CD4-positive, alpha-beta T cell treated with Interleukin-2 at 100 ng/mL for 4 hours (primary cell): ENCODE measurements around the gene HMGN4.
A peak's percentile ranks its signal among the peaks of the same experiment; 100 is the strongest.
"Not testable (repeated sequence)": the region's sequence is repeated elsewhere in the genome, so short reads cannot be mapped to it uniquely, and the experiment has no call there.

Experiments
- DNase-seq: peaks from one replicate; pipeline ENCODE4 v3.0.0-alpha.2; 2020; ENCODE audit warnings: low spot score

The HMGN4 gene

GRCh38 chr6:26522486-26523228 is 15.5 kb upstream of the HMGN4 start:
- peak; percentile 59 for DNase-seq

DNA sequence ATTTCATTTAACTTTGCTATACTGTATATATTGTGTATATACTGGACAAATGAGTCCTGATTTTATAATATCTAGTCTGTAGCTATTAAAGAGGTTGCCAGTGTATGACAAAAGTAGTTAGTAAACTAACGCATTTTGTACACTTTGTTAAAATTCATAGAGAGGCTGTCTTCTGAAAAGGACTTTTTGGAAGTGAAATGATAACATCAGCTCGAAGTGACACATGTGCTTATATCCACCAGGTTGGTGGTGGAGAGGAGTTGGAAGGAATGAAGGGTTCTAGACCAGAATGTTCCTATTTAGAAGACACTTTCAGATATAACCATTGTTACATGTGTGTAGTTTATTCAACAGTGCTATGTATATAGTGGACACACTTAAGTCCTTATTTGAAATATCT is 13.9 kb upstream of the HMGN4 start:
- not testable (repeated sequence) for DNase-seq

DNA sequence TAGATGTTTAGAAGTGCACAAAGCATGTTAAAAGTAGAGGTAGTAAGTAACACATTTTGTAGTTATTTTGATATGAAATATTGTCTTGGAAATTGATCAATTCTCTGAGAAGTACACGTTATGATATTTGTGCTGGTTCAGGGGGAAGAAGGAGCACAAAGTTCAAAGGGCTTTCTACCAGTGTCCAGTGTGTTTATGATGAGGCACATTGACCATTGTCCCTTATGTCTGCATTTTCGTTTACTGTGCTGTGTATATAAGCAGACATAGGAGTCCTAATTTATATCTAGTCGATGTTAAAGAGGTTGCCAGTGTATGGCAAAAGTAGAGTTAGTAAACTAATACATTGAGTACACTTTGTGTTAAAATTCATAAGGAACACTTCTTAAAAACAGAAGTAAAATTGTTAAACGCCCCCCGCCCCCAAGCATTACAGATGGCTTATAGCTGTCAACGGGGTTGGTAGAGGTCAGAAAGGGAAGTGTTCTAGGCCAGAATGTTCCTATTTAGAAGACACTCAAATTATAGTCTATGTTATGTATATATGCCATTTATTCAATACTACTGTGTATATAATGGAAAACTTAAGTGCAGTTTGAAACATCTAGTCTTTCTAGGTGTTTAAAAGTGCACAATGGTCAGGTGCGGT is 13.3 kb upstream of the HMGN4 start:
- no peak for DNase-seq

DNA sequence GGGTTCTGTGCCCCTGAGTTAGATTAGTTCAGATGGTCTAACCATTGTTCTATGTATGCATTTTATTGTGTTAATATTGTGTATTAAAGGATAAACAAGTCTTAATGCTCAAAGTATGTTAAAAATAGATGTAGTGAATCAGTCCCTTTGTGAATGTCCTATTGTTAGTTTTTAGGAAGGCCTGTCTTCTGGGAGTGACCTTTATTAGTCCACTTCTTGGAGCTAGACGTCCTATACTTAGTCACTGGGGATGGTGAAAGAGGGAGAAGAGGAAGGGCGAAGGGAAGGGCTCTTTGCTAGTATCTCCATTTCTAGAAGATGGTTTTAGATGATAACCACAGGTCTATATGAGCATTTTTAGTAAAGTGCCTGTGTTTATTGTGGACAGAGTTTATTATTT is 12.3 kb upstream of the HMGN4 start:
- DNase-seq, result no peak

DNA sequence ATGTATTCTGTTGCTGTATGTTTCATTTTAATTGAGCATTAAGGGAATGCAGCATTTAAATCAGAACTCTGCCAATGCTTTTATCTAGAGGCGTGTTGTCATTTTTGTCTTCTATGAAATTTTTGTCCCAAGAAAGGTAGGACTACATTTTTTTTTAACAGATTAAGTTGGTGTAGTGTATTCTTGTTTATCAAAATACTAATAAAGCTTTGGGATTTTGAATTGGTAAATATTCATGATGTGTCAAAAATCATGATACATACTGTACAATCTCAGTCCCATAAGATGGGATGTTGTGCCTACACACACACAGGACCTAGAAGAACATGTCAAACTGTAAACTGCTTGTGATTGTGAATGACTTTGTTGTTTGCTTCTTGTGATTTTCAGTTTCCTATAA is 11.2 kb upstream of the HMGN4 start:
- DNase-seq, result no peak

GRCh38 chr6:26530203-26530602 is 8.0 kb upstream of the HMGN4 start:
- no peak for DNase-seq

DNA sequence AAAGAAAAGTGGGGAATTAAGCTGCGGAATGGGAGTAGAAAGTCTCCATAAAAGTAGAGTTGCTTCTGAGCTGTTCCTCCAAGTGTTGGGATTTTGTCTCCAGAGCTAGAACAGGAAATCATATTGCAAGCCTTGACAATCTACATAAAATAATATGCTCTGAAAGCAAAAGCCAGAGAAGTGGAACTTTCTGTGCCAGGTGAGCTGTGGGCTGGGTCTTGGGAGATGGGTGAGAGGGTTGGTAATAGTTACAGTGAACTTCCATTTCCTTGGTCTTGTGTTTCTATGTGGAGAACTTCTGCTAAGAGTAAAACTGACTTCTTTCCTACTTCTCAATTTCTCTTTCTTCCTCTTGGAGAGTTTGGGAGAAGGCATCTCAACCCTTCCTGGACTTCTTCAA is 6.3 kb upstream of the HMGN4 start:
- no peak for DNase-seq

GRCh38 chr6:26532699-26533531 is 5.3 kb upstream of the HMGN4 start:
- peak; percentile 95 for DNase-seq

DNA sequence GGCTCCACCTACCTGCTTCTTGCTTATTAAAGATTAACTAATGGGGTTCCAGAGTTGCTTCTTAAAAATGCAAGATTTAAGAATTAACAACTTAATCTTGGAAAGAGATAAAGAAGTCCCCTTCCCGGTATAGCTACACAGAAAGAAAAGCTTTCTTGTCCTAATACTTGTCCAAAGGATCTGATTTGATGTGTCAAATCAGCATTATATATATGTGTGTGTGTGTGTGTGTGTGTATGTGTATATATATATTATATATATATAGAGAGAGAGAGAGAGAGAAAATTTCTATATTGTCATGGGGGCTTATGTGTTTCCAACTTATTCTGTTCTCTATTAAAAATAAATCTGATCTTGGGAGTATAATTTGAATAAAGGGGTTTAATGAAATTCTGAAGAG is 4.6 kb upstream of the HMGN4 start:
- no peak for DNase-seq

DNA sequence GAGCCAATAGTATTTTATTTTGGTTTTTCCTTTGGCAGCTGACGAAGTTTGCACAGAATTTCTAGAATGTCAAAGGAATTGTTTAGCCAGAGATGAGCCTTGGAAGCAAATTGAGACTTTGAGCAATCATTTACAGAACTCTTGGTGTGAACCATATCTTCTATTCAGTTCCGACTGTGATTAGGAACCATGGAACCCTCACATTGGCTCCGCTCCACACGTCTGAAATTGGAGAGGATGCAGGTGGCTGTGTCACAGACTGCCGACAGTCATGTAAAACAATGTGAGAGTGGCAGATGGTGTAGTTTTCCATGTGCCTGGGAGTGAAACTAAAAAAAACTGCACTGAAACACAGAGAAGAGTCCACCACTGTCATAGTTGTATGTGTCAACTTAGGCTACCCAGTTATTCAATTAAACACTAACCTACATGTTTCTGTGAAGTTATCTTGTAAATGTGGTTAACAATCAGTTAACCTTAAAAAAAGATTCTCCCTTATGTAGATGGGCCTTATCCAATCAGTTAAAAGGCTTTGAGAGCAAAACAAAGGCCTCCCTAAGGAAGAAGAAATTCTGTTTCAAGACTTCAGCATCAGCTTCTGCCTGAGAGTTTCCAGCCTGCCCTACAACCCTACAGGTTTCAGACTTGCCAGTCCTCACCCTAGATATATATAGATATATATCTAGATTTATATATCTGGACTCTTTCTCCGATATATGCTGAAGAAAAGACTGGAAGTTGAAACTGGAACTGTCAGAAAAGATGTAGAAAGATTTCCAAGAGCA is 3.3 kb upstream of the HMGN4 start:
- no peak for DNase-seq

GRCh38 chr6:26536571-26537159 is 1.5 kb upstream of the HMGN4 start:
- peak; percentile 27 for DNase-seq

- peak; percentile 93 for DNase-seq
Measured at GRCh38 chr6:26537160-26537845, 863 bp upstream of the HMGN4 start.

DNA sequence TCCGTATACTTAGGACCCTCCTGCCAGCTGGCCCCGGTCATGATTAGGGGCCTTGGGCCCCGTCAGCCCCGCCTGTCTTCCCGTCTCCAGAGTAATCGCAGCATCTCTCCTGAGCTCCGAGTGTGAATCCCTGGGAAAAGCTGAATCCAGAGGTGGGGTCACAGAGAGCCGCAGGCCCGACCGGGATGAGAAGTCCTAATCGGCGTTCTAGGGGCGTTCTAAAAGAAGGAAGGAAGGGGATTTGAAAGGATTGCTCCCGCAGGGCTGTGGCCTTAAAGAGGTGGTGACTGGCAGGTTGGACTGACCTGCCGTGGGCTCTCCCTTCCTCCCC is 371 bp downstream of the HMGN4 start:
- DNase-seq, result no peak

- DNase-seq, result no peak
Measured at GRCh38 chr6:26539071-26539615, 977 bp downstream of the HMGN4 start.

GRCh38 chr6:26541579-26541978 is 3.4 kb downstream of the HMGN4 start:
- no peak for DNase-seq

DNA sequence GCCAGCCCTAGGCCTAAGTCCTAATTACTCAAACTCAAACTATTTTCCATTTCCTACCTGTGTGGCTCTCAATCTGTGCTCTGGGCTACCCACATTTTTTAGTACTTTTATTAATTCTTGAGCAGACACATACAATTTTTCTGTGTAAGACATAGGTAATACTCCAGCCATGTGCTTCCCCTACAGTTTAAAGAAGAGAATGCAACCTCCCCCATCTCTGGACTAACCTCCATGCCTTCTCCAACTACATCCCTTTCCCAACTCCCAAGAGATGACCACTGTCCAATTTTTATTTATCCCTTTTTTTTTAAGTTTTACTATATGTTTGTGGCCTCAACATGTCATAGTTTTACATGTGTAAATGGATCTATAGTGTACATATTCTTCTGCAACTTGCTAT is 5.8 kb downstream of the HMGN4 start:
- no peak for DNase-seq

GRCh38 chr6:26544473-26544872 is 6.3 kb downstream of the HMGN4 start:
- no peak for DNase-seq

- no peak for DNase-seq
Measured at GRCh38 chr6:26545627-26546026, 7.5 kb downstream of the HMGN4 start.

DNA sequence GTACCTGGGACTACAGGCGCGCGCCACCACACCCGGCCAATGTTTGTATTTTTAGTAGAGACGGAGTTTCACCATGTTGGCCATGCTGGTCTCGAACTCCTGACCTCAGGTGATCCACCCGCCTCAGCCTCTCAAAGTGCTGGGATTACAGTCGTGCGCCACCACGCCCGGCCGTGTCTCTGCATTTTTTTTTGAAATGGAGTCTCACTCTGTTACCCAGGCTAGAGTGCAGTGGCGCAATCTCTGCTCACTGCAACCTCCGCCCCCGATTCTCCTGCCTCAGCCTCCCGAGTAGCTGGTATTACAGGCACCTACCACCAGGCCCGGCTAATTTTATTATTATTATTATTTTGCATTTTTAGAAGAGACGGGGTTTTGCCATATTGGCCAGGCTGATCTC is 9.2 kb downstream of the HMGN4 start:
- not testable (repeated sequence) for DNase-seq

GRCh38 chr6:26550250-26550993 is 12.3 kb downstream of the HMGN4 start:
- no peak for DNase-seq
